LNCaP clone FGC (cell line): Measurements from ENCODE around the gene C1orf94.

ENCODE experiments used
- DNase-seq: peaks from one replicate; pipeline ENCODE4 v3.0.0-alpha.2; 2011; ENCODE audit warnings: low read depth
- H3K4me3 ChIP-seq: 2 replicates; pipeline ENCODE4 v1.5.1; 2011; ENCODE audit warnings: mild to moderate bottlenecking, low read depth, low read length, control low read depth
- TF ChIP-seq, protein P1 (sequence below): IDR thresholded peaks from 2 replicates; pipeline ENCODE4 v1.5.1; 2012; ENCODE audit warnings: mild to moderate bottlenecking; ENCODE audit not compliant: control insufficient read depth, insufficient read depth; ENCODE audit errors: extremely low read depth

Gene C1orf94

DNA sequence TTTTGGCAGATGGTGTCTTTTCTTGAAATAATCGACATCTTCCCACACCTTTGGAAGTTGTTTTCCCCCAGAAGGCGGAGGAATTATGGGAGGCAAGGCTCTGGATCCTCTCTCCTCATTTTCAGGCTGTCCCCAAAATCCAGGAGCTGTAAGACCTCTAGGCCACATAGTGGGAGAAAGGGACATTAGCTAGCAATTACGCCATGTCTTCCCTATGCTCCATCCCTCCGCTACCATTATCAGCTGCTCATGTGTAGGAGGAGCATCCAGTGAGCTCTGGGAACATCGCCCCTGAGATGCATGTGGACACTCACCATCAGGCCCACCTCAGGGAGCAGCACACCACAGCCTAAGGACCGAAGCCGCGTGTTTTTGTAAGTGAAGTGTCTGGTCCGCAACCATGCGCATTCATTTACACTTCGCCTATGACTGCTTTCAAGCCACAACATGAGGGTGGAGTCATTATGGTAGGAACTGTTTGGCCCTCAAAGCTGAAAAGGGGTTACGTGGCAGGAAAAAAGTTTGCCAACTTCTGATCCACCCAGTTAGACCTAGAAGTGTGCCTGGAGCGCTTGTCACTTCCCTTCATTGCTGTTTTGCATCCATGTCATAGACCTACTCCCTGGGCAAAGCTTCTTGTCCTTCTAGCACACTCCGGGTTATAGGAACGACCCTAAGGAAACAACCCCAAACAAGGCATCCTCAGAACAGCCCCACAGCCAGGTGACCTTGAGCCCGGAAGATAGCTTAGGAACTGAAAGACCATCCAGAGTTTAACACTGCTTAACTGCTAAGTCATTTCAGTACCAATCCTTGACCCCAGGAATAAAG, 85.5 kb downstream of the C1orf94 start:
- TF ChIP-seq, protein P1, sequence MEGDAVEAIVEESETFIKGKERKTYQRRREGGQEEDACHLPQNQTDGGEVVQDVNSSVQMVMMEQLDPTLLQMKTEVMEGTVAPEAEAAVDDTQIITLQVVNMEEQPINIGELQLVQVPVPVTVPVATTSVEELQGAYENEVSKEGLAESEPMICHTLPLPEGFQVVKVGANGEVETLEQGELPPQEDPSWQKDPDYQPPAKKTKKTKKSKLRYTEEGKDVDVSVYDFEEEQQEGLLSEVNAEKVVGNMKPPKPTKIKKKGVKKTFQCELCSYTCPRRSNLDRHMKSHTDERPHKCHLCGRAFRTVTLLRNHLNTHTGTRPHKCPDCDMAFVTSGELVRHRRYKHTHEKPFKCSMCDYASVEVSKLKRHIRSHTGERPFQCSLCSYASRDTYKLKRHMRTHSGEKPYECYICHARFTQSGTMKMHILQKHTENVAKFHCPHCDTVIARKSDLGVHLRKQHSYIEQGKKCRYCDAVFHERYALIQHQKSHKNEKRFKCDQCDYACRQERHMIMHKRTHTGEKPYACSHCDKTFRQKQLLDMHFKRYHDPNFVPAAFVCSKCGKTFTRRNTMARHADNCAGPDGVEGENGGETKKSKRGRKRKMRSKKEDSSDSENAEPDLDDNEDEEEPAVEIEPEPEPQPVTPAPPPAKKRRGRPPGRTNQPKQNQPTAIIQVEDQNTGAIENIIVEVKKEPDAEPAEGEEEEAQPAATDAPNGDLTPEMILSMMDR = no peak
- no peak overlapping the region for H3K4me3 ChIP-seq
- DNase-seq = no peak

DNA sequence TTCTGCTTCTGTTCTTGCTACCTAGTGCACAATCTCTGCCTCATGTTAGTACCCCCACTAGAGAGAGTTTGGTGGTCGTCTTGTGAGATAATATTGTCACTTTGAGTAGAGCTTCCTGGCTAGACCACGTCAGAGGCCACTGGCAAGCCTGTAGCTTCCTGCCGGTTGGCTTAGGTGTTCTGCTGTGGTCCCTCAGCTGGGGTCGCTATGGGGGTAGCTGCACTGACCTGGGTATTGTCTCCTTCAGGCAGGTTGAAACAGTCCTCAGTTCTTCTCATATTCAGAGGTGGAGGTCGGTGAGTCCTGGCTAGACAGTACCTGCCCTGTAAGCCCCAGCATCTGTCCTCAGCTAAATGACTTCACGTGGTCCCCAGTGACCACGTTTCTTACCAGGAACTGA, 86.2 kb downstream of the C1orf94 start:
- DNase-seq = no peak
- TF ChIP-seq, protein P1 = no peak
- H3K4me3 ChIP-seq = no peak overlapping the region

- no peak overlapping the region for H3K4me3 ChIP-seq
- DNase-seq = no peak
- TF ChIP-seq, protein P1 = no peak
Measured at GRCh38 chr1:34263406-34263805, 86.7 kb downstream of the C1orf94 start.

GRCh38 chr1:34265396-34265795, 88.7 kb downstream of the C1orf94 start:
- no peak overlapping the region for H3K4me3 ChIP-seq
- DNase-seq = no peak
- TF ChIP-seq, protein P1 = no peak

- DNase-seq = no peak
- TF ChIP-seq, protein P1 = no peak
- no peak overlapping the region for H3K4me3 ChIP-seq
Measured at GRCh38 chr1:34266127-34266951, 89.6 kb downstream of the C1orf94 start.

GRCh38 chr1:34267326-34267725, 90.6 kb downstream of the C1orf94 start:
- no peak for DNase-seq
- H3K4me3 ChIP-seq = no peak overlapping the region
- TF ChIP-seq, protein P1 = no peak
